Superior temporal gyrus (tissue), 1 donor: Measurements from ENCODE around the gene MASP1.

Experiments used
- DNase-seq: peaks from one replicate; pipeline ENCODE4 v3.0.0-alpha.2; 2016; ENCODE audit errors: extremely low spot score

The MASP1 gene

DNA sequence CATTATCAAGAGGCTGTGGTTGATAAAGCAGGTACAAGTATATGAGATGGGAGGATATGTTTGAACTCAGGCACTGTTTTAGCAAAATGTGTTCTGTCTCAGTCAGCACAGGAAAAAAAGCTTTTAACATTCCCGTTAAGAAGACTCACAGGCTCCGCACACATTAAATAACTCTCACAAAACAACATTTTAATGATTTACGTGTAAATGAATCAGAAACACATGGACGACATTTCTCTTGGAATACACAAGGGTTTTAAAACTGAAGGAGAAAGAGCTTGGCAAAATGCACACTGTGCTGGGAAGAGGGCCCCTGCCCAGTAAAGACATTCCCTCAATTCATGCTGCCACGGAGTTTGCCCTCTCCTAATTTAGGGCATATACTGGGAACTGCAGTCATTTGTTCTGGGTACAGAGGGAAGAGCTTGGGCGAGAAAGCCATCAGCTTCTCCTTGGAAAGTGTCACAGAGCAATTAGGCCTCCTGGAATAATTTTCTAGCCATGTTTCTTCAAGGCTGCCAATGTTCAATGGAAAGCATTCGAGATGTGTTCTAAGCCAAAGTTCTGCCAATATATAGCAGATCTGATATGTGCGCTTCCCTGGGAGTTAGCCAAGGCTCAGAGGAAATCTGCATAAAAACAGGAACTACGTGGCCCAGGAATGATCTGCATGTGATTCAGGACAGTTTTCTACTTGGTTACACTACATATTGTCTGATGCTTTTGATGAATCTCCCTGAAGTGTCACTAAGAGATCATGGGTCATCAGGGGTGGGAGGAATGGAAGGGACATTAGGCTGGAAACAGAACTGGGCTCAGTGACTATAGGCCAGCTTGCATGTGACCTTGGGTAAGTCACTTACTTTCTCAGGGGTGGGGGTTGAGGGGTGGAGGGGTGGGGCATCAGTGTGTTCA, 2.2 kb upstream of the MASP1 start:
- DNase-seq = no peak

DNA sequence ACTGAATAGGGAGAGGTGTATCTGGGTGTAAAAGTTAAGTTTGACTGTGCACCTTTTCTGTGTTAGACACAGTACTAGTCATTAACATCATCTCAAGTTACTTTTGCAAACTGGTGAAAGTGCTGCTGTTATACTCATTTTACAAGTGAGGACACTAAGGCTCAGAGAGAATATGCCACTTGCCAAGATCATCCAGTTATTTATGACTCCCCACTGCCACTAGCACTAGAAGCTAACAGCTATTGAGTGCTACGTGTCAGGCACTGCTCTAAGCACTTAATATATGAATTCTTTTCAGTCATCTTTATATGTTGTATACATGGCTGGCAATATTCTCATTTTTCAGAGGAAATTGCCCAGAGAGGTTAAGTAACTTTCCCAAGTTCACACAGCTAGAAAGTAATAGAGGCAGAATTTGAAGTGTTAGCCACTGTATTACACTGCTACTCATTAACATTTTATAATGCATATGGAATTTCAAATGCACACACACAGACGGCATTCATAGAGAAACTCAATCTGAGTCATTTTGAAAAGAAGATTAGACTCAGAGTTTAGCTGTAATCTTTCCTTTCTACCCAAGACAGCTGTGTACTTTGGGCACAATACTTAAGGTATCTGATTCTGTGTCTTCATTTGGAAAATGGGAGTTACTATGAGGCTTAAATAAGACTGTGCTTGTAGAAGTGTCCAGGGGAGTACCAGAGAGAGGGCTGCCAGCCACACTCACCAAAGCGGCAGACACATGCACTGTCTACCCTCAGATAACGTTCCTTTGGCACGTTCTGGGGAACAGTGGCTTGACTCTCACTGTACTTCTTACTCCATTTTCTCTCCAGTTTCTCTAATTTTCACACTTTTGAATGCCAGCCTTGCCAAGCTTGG, 1.3 kb upstream of the MASP1 start:
- DNase-seq = no peak

DNA sequence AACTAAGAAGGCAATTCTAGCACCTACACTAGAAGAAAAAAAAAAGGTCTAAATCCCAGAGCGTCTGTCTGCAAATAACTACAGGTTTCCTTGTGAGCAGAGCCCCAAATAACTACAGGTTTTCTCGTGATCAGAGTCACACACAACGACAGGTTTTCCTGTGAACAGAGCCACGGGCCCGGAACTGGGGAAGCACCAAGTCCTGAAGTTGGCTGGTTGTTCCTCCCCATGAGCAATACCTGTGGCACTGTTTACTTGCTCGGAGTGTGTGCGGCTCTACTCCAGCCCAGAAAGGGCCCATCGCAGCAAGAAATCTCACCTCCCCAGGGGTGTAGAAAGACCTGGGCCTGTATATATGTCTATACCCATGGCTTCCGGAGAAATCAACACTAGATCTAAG, 644 bp upstream of the MASP1 start:
- DNase-seq = no peak

DNA sequence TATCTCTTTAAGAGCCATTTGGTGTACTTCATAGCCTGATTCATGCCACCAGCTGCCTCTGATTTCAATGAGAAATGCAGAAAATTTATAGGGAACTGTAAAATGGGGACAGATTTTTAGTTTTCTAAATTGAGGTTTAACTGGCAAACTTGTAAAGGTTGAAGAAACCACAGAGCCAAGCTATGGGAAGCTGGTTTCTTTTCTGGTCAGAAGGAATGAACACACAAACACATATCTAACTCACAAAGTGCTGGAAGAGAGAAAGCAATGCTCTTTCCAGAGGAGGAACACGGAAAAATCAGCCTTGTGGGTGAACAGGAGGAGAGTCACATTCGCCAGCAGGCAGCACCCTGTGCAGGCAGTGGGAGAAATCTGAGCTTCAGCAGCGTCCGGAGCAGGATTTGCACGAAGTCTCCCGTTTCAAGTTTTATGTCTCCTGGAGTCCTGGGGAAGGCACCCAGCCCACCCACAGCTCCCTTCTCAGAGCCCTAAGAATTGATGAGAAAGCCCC, 481 bp downstream of the MASP1 start:
- DNase-seq = peak; percentile 52

DNA sequence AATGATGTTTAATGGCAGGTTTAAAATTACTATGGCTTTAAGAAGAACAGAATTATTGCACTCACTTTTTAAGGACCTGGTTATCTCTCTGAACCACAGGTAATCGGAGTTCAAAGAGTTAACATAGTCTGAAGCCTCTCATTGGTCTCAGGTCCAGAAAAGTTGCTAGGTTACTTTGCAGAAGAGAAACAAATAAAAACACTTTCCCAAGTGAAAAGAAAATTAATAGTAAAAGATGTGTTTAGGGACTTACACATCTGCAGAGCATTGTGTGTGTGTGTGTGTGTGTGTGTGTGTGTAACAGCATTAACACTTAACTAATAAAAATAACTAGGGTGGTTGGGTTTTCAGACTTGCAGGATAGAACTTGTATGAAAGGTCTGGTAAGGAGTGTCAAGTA, 1.0 kb downstream of the MASP1 start:
- no peak for DNase-seq

DNA sequence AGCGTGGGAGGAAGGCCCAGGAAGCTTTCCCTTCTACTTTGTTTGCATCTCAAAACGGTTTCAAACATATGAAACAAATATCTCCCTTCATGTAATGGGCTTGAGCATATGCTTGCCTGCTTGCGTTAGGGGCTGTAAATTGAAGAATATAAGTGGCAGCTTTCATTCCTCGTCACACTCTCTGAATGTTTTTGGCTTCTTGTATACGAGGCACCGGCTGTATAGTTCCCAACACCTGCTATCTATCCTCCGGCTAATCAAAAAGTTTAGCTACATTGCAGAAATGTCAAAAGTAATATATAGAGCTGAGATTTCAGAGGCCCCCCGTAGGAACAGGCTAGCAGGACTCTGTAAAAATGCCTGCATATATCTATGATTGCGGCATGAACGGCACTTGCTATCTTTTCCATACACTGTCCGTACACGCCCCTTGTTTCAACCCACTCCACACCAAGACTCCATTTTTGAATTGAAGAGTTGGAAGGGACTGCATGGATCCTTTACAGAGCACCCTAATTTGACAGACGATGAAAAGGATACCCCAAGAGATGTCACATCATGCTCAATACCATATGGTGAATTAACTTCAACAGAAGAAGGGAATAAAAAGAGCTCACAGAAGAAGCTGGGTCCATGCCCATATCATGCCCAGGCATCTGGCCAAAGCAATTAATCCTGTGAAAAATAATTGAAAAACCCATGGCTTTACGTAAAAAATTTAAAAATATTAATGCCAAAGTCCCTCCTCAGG, 2.5 kb downstream of the MASP1 start:
- DNase-seq = no peak

DNA sequence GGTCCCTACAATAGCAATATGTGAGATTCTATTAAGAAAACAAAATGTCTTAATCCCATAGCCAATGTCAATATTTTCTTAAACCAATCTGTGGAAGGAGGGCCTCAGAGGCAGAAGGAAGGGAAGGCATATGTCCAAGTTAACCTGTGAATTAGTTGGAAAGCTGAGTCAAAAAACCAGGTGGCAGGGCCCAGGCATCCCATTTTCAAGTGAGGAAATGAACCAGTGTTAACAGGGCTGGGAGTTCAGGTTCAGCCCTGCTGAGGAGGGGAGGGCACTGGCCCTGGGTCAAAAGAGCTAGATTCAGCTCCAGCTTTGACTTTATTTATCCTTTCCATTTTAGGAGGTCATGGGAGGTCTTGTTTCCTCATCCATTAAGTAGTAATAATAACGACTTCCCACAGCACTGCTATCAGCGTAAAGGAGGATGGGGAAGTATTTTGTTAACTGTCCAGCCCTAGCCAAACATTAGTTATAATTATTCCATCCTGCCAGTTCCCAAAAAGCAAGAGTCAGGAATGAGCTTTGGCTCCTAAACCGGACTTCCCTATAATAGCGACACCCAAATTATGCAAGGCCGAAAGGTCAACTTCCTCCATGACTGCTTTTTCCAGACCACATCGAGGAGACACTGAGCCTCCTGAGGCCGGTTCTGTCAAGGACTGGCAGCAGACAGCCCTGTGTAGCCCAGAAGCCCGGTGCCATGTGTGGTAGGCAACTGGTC, 3.2 kb downstream of the MASP1 start:
- no peak for DNase-seq

DNA sequence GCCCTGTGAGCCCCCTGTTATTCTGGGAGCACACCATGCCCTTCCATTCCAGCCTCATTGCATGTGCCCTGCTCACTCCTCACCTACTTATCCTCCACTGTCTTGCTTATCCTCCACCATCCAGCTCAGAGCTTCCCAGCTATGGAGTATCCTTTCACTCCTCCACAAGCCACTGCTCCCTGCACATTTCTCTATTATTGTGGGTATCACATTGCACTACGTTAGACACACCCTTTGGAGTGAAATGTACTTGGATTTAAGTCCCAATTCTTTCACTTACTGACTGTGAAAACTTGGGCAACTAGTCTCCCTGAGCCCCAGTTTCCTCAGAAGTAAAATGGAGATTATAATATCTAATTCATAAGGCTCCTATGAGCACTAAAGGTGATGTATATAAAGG, 4.3 kb downstream of the MASP1 start:
- DNase-seq = no peak

DNA sequence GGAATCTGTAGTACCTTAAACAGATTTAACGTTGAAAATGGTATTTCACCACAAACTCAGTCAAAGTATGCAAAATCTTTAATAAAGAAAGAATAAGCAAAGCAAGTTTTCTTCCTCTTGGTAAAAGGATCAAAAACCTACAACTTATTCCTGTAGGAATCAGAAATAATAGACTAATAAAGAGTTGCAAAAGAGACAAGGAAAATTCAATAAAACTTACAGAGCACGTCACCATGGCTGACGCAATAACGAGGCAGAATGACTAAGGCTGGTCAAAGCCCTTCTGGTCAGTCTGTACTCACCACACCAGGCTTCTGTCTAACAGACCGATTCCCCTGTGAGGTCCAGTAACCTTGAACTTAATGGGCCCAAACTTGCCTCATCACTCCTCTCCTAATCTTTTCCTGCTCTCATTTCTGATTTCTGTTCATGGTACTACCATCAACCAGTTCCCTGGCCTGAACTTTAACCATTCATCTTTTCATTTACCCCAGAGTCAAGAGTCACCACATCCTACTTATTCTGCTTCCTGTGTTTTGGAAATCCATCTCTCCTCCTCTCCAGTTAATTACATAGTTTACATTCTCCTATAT, 5.0 kb downstream of the MASP1 start:
- no peak for DNase-seq

DNA sequence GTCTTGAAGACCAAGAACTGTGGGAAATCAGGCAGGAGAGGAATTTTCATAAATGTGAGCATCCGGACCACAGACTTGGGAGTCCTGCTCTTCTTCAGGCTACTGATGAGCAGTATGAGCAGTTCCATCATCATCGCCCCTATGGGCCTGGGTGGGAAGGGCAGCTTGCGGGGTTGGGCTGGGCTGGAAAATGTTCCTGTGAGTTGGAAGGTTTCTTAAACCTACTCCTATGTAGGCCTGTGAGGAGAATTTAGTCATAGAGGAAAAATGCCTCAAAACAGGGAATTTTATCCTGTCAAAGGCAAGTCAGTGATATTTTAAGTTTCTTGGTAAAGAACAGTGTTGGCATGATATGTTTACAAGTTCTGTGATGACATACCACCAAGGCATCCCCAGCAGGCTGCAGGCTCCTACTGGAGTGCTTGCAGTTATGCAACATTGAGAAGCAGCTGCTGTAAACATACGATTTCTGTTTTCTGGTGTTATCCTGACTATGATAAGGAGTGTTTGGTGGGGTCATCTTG, 10.3 kb downstream of the MASP1 start:
- DNase-seq = no peak

DNA sequence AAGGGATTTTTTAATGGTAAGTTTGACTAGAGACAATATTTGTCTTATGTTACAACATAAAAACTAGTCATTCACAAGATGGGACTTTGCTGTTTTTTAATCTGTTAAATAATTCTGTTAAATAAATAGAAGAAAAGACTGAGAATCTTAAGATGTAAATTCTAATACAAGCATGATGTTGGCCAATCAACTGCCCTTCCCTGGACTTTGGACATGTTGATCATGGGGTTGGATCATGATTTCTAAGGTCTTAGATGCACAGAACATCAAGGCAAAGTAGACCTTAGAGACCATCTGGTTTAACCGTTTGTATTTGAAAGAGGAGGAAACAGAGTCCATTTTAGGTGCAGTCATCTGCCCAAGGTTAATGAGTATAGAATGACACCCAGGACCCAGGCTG, 10.9 kb downstream of the MASP1 start:
- no peak for DNase-seq

DNA sequence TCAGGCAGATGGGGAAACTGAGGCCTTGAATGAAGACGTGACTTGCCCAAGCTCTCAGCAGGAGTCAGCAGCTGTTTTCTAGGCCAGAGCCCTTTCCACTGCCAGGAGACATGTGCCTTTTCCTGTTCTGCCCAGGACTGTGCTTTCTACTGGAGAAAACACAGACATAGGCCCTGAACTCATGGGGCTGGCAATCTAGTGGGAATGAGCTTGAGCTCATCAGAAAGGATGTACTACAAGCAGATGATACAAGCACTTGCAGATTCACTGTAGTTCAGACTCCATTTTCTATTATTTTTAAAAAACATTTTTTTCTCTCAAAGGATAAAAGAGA, 14.4 kb downstream of the MASP1 start:
- DNase-seq = no peak

DNA sequence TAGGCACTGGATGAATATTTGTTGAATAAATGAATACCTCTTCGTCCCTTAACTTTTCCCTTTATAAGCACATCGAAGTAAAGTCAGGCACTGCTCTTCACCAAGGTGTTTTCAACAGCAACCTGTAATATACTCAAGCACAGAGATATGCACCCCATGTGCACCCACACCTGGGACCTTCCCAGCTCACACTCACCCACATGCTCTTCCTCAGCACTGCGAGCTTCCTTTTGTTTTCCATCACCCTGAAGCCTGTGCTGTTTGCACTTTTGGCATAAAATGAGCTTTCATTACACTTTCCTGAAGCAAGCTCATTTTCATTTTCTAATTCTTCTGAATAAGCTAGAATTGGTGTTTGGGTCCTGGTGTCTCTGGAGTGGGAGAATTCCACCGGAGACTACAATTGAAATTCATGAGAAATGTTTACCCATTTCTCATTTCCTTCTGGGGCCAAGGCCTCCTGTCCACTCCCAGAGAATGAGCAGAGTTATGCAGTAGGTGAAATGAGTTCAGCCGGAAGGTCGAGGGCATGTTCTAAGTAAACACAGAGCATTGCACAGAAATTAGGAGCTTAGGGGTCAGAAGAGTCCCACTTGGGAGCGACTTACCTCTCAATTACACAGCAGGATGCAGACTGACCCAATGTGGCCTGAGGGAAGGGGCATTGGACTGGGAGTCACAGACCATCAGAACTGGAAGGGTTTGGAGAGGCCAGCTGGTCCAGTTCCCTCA, 15.0 kb downstream of the MASP1 start:
- DNase-seq = no peak

DNA sequence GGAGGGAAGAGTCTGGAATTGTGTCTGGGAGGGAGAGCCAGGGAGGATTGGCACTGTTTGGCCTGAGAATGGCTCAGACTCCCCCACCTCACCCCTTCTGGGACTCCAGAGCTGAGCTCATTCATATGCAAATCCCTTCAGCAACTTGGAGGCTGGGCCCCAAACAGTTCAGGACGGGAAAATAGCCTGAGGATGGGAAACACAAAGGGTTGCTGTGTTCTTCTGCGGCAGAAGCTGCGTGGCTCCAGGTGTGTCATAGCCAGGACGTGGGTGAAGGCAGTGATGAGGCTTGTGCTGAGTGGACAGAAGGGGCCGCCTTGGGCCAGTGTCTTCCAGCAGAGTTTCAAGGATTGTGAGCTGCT, 16.6 kb downstream of the MASP1 start:
- no peak for DNase-seq

DNA sequence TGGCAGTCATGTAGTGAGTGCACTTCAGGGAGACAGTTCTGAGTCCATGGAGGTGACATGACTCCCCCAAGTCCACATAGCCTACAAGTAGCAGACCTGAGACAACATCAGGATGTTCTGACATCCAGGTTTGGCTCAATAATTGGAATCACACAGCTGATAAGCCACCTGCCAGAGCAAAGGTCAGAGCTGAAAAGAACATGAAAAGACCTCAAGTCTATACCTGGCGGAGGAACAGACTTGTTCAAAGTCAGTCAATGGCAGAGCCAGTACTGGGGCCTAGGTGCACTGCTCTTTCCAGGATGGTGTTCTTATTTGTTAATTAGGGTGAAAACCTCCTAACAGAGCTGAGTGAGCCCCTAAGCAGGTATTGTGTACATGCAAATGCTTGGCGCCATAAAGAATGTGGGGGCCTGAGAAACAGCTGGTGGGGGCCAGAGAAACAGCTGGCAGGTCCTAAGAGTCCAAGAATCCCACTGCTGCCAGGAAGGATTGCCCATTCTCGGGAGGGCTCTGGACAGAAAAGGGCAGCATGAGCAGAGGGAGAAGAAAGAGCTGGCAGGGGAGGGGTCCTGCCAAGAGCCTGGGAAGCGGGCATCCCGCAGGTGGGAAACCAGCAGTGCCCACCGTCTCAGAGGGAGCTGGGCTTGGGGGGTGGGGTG, 17.1 kb downstream of the MASP1 start:
- no peak for DNase-seq

DNA sequence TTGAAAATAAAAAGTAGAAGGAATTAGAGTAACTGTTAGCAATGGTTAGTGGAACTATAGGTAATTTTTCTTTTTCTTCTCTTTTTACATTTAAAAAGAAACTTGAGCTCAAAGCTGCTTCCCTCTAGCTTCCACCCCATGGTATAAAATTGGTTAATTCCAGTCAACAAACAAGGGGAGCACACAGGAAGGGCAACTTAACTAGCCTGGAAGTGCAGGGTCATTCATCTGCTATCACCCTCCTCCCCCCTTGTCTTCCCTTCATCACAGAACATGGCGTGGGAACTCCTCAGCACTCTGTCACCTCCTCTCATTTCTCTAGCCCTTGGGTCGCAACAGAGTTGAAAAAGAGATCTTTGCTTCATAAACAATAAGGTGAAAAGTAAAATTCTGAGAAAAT, 20.0 kb downstream of the MASP1 start:
- no peak for DNase-seq

DNA sequence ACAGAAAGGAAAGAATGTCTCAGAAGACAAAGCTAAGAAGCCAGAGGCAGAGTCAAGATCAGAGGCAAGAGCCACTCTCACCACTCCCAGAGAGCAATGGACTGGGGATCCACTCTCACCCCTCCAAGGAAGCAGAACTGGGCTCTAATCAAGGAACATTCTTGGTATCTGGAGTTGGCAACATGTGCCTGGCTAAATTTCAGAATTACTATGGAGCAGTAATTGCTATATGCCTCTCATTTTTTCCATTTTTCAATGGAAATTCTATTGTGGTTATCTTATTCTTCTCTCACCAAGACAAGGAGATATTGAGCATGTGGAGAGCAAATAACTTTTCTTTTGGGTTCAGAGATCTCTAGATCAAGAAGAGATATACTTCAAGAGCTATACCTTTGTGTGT, 22.1 kb downstream of the MASP1 start:
- no peak for DNase-seq

DNA sequence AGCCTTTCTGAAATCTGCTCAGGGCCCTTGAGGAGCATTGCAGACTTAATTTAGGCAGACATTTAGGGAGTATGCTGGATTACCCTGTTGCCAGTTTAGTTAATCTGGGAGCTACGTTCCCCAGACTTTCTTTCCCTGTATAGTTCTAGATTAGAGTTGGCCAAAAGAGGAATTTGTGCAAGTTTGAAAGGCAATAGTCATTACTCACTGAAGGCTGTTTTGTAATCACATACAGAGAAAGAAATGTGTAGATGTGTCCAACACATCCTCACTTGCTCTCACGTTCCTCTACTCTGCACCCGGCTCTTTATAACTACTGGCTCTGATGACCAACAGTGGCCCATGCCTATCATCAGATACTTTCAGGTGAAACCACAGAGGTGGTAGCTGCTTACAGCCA, 24.2 kb downstream of the MASP1 start:
- DNase-seq = no peak

DNA sequence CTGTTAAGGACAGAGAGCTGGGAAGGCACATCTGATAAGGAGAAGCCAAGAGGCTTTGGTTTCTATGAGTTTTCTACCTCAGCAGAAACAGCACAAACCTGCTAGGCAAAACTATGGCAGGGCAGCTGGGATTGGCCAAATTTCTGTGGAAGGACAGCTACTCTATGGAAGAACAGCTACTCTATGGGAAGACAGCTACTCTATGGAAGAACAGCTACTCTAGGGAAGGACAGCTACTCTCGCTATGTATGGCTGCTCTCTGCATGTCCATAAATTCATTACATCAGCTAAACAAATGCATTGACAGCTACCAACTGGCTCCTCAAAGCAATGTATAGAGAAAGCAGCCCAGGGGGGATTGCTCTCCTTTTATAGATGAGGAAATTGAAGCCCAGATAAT, 24.8 kb downstream of the MASP1 start:
- no peak for DNase-seq
